GM19463 (cell line): ENCODE measurements around the gene DHRS2.
"Not testable (repeated sequence)": the region's sequence is repeated elsewhere in the genome, so short reads cannot be mapped to it uniquely, and the experiment has no call there.

Experiments used
- ATAC-seq: cut with Tn5 transposase; IDR thresholded peaks from one replicate; pipeline ENCODE4 v1.9.1; 2021; ENCODE audit warnings: mild to moderate bottlenecking, moderate library complexity; ENCODE audit not compliant: unreplicated experiment

Gene DHRS2

GRCh38 chr14:23689709-23690514, 53.7 kb downstream of the DHRS2 start:
- ATAC-seq: not testable (repeated sequence)

- ATAC-seq: no peak
These were observed 56.3 kb downstream of the DHRS2 start for GRCh38 chr14:23692416-23692815.

DNA sequence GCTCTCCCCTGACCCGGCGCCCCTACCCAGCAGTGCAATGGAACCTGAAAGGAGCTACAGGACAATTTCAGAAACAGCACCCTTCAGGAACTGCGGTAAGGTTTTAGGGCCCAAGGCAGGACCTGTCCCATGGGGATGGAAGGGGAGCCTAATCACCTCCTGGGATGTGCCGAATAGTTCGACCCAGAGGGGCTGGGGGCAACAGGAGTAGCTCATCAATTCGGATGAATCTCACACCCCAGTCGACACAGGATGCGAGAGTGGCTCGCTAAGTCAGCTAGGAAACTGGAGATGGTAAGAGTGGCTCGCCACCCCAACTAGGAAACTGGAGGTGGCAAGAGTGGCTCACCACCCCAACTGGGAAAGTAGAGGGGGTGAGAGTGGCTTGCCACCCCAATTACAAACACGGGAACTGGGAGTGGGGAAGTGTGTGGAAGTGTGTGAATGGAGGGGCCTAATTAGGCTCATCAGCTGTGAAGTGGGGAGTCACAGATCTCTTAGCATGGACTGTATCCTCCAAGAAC, 57.1 kb downstream of the DHRS2 start:
- no peak for ATAC-seq

- ATAC-seq: no peak
These were observed 58.2 kb downstream of the DHRS2 start for GRCh38 chr14:23694085-23694948.
